NCI-H510A (cell line): ENCODE results near the gene RS1.

Experiments used
- DNase-seq: peaks from one replicate; lab custom pipeline; 2025; lab: John Stamatoyannopoulos, UW

Gene RS1

GRCh38 chrX:18672008-18672407 lies at the start of gene RS1:
TSS of gene RS1 (minus strand) at chrX:18672108. CDS start at chrX:18672068, 40 bp downstream.
- no peak for DNase-seq

DNA sequence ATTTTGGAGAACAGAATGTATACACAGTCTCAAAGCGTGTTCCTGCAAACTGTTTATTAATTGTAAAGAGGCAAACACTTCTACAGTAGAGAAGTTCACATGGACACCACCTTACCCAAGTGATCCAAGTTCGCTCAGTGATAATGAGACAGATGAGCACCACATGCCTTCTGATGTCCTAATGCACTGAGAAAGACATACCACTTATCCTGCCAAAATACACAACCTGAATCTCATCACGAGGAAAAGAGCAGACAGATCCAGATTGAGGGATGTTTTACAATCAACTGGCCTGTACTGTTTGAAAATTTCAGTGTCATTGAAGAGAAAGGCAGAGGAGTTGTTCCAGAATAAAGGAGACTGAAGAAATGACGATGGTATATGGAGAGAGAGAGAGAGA lies 47.9 kb upstream of the RS1 start:
- no peak for DNase-seq

DNA sequence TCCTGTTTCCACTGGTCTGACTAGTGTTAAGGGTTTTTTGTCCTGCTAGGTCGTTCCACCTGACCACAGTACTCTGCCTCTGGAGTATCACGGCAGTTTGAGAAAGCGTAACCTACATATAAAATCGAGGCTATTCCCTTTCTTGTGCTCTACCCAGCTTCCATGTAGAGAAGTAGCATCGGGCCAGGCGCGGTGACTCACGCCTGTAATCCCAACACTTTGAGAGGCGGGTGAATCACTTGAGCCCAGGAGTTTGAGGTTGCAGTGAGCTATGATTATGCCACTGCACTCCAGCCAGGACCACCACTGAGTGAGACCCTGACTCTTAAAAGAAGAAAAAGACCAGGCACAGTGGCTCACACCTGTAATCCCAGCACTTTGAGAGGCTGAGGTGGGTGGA lies 43.0 kb upstream of the RS1 start:
- DNase-seq: no peak

DNA sequence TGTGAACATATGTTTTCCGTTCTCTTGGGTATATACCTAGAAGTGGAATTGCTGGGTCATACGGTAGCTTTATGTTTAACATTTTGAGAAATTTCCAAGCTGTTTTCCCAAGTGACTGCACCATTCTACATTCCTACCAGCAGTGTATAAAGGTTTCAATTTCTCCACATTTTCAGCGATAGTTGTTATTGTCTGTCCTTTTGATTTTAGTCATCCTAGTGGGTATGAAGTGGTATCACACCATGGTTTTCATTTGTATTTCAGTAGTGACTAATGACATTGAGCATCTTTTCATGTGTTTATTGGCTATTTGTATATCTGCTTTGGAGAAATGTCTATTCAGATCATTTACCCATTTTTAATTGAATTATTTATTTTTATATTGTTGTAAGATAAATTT lies 37.9 kb upstream of the RS1 start:
- no peak for DNase-seq

GRCh38 chrX:18707426-18708049 lies 35.6 kb upstream of the RS1 start, which contains the start of gene PPEF1:
TSS of gene PPEF1 (plus strand) at chrX:18707645. CDS start at chrX:18707781, 136 bp downstream.
- no peak for DNase-seq

- no peak for DNase-seq
These were observed 30.7 kb upstream of the RS1 start for GRCh38 chrX:18702362-18703195.

- no peak for DNase-seq
These were observed 29.9 kb upstream of the RS1 start for GRCh38 chrX:18701621-18702361.

- DNase-seq: no peak
These were observed 27.1 kb upstream of the RS1 start for GRCh38 chrX:18698737-18699650.

GRCh38 chrX:18696653-18697052 lies 24.7 kb upstream of the RS1 start:
- no peak for DNase-seq

DNA sequence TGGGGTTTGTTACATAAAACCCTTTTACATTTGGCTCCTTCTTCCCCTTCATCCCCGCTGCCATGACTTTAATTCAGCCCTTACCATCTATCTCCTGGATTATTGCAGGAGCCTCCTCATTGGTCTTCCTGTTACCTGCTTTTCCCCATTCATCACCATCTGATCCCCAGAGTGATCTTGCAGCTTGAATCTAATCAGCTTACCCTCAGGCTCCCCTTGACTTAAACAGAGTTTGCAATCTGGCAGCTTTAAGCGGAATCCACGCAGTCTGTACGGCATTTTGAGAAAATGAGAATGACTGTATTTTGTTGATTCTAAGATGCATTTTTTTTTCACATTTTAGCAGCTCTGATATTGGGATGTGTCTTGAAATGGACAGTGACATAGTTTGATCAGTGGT lies 20.6 kb upstream of the RS1 start:
- no peak for DNase-seq

GRCh38 chrX:18691431-18691830 lies 19.5 kb upstream of the RS1 start:
- DNase-seq: no peak

DNA sequence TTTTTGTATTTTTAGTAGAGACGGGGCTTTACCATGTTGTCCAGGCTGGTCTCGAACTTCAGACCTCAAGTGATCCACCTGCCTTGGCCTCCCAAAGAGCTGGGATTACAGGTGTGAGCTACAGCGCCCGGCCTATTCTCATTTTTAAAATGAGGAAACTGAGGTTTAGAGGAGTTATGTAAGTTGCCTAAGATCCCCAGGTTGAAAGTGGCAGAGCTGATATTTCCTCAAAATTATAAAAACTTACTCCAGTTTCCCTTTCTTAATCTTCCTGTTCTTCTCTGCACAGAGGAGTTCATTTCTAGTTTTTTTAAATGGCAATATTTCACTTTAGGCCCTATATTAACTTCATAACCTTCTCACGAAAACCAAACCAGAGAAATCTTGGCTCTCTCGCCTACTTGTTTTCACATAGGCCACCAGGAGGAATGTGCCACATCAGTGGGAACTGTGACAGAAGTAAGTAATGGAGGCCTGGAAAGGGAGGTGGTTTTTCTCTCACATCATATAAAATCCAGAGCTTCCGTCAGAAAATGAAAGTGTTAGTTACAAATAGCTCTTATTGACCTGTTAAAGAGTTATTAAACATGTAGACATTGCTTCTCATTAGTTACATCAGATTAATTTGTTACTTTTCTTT lies 16.1 kb upstream of the RS1 start:
- DNase-seq: no peak

- no peak for DNase-seq
These were observed 11.1 kb upstream of the RS1 start for GRCh38 chrX:18682979-18683387.

DNA sequence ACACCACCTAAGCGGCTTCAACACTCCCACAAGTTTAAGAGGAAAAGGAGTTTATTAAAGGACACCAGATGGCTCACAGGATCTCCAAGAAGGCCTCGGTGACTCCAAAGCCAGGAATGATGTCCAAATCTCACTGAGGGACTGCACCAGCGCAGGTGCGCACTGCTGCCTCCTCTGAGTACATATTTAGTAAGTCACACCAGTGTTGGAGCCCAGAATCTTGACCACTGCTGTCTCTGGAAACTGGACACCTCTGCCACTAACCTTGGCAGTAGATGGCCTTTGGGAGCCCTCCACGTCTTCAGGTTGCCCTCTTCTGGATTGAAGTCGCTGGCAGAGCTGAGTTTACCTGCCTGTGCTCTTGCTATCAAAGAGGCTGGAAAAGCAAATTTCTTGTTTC lies 10.1 kb upstream of the RS1 start:
- no peak for DNase-seq

DNA sequence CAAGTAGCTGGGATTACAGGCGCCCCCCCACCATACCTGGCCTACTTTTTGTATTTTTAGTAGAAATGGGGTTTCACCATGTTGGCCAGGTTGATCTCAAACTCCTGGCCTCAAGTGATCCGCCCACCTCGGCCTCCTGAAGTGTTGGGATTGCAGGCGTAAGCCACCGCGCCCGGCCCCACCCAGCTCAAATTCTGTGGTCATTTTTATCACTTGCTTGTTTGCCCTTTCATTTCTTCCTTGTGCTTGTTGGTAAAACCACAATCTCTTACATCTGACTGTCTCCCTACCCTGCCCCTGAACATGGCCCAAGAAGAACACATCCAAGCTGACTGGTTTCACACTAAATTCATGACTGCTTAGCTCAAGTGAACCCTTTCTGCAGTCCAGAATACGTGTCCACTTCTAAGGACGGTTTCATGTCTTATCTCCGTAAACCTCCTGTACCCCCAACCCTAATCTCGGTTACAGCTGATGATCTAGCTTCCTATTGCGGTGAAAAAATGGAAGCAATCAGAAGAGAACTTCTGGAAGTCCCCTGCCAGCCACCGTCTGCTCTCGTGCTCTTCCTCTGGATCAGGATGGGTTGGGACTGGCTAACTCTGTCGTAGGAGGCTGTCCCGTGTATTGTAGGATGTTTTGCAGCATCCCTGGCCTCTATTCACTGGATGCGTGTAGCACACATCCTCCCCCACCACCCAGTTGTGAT lies 5.4 kb upstream of the RS1 start:
- DNase-seq: no peak

GRCh38 chrX:18676470-18676869 lies 4.6 kb upstream of the RS1 start:
- DNase-seq: peak; percentile 12

DNA sequence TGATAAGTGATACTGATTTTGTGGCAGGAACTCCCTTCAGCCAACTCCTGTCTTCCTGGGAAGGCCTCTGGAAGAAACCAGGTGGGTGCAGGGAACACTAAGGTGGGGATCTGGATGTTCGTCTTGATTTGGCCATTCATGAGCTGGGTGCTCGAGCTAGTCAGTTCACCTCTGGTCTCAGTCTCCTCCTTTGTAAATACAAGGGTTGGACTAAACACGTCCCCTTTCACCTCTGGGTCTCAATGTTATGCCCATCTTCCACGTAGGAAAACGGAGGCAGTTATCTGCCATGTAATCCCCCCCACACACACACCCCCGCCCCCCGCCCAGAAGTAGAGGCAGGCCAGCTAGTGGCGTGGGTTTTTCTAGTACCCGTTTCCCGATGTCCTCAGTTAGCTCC lies 4.1 kb upstream of the RS1 start:
- no peak for DNase-seq

DNA sequence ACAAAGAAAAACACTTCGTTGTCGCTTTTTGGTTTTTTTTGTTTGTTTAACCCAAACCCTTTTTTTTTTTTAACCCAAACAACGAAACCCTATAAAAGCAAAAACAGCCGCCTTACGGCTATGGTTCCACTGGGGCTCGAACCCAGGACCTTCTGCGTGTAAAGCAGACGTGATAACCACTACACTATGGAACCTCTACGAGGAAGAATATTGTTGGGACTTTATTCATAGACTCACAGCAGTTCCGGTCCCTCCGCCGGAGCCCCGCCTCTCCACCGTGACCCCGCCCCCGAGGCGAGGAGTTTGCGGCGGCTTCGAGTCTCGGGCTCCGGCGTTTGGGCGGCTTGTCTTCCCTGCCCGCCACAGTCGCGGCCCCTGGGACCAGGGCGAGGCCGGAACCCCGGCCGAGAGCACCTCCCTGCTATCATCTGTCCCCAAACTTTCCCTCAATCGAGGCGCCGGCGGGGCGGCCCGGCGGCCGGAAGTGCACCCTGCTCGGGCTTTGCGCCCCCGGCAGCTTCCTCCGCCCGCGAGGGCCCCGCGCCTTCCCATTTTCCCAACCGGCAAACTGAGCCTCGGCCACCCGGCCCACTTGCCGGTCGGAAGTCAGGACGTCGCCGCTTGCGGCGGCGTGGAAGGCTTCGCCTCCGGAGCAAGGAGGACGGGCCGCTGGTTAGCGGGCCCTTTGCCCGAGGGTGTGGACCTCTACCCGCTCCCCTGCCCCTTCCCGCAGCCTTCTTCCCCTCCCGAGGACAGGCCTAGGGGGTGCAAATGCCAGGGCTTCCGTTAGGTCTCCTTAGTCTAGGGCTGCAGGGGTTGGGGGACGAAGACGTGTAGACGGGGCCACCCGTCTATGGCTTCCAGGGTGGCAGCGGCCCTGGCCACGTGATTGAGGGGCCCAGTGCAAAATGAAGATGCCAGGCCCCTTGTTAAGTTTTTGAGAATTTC lies 3.2 kb upstream of the RS1 start:
- DNase-seq: peak; percentile 29

DNA sequence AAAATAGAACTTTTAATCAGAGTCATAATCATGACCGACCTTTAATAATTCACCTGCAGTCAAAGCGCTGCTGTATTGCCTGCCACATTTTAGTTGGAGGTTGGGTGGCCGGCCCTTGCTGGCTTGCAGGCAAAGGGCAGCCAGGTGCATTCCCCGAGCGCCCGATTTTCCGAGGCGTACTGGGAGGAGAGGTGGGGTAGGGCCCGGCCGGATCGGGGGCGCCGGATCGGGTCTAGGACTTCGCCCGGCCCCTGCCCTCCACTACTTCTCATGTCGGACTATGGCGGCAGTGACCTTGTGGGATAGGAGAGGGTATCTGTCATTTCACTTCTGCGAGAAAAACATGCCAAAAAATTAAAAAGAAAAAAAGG lies 2.5 kb upstream of the RS1 start:
- DNase-seq: peak; percentile 29
